GM18951 (cell line): ENCODE data around the gene PTPRN2.
"Not testable (repeated sequence)": the region's sequence is repeated elsewhere in the genome, so short reads cannot be mapped to it uniquely, and the experiment has no call there.

Source experiments
- POLR2A ChIP-seq: IDR thresholded peaks from 4 replicates; pipeline ENCODE4 v1.6.1; 2011; ENCODE audit warnings: mild to moderate bottlenecking; ENCODE audit not compliant: insufficient read length, insufficient read depth; ENCODE audit errors: extremely low read depth
- in situ Hi-C: fragments of 300-500 bp; cut with MboI; formaldehyde crosslinking; loops from one replicate; pipeline ENCODE4 v1.12.0; 2022; ENCODE audit warnings: low sequenced_read_pairs, mixed read lengths, inconsistent platforms; ENCODE audit not compliant: unreplicated experiment

The PTPRN2 gene

GRCh38 chr7:157497744-157498651, 1089.6 kb downstream of the PTPRN2 start:
- in situ Hi-C loops = no loop called here
- no peak for TF ChIP-seq POLR2A

- in situ Hi-C loops = no loop called here
- no peak for TF ChIP-seq POLR2A
Observed at GRCh38 chr7:157497367-157497743, 1090.3 kb downstream of the PTPRN2 start.

- no peak for TF ChIP-seq POLR2A
- in situ Hi-C loops = no loop called here
Observed at GRCh38 chr7:157496416-157497275, 1091.0 kb downstream of the PTPRN2 start.

- no peak for TF ChIP-seq POLR2A
- in situ Hi-C loops = no loop called here
Observed at GRCh38 chr7:157495594-157495993, 1092.0 kb downstream of the PTPRN2 start.

- no peak for TF ChIP-seq POLR2A
- in situ Hi-C loops = no loop called here
Observed at GRCh38 chr7:157495177-157495553, 1092.5 kb downstream of the PTPRN2 start.

- no peak for TF ChIP-seq POLR2A
- in situ Hi-C loops = no loop called here
Observed at GRCh38 chr7:157494506-157495176, 1093.0 kb downstream of the PTPRN2 start.

GRCh38 chr7:157493776-157494175, 1093.8 kb downstream of the PTPRN2 start:
- in situ Hi-C loops = no loop called here
- TF ChIP-seq POLR2A = no peak

GRCh38 chr7:157493017-157493416, 1094.6 kb downstream of the PTPRN2 start:
- no peak for TF ChIP-seq POLR2A
- in situ Hi-C loops = no loop called here

- no peak for TF ChIP-seq POLR2A
- in situ Hi-C loops = no loop called here
Observed at GRCh38 chr7:157490465-157490912, 1097.1 kb downstream of the PTPRN2 start.

GRCh38 chr7:157489870-157490269, 1097.8 kb downstream of the PTPRN2 start:
- in situ Hi-C loops = not testable (repeated sequence)
